GM21423 (cell line): ENCODE data around the gene TM9SF4.
"Not testable (repeated sequence)": the region's sequence is repeated elsewhere in the genome, so short reads cannot be mapped to it uniquely, and the experiment has no call there.

ENCODE experiments used
- ATAC-seq: cut with Tn5 transposase; IDR thresholded peaks from one replicate; pipeline ENCODE4 v1.9.1; 2021; ENCODE audit warnings: mild to moderate bottlenecking, moderate library complexity; ENCODE audit not compliant: unreplicated experiment

TM9SF4 gene

DNA sequence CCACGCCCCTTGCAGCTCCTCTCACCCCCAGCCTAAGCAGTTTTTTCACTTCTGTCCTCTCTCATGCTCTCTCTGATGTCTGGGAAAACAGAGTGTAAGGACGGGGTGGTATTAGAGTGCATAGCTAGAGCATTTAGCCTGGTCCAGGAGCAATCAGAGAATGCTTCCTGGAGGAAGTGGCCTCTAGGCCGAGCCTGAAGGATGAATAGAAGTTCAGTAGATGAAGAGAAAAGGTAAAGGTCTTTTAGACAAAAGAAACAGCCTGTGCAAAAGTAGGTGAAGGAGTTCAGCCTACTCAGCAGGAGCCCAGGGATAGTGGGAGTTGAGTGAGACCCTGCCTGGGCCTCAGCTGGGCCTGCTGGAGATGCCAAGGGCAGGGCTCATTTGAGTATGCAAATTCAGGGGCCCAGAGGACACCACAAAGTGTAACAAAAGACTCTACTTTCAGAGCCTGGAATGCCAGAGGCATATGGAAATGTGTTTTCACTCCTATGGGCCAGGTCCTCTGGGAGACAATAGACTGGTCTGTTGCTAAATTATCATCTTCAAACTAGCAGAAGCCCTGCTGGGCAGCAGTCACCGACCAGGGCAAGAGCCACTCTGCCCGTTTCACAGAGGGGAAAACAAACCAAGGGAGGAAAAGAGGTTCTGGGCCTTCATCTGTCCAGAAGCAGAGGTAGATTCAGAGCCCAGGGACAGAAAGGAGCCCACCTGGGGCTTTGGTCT, 19.7 kb upstream of the TM9SF4 start:
- no peak for ATAC-seq

DNA sequence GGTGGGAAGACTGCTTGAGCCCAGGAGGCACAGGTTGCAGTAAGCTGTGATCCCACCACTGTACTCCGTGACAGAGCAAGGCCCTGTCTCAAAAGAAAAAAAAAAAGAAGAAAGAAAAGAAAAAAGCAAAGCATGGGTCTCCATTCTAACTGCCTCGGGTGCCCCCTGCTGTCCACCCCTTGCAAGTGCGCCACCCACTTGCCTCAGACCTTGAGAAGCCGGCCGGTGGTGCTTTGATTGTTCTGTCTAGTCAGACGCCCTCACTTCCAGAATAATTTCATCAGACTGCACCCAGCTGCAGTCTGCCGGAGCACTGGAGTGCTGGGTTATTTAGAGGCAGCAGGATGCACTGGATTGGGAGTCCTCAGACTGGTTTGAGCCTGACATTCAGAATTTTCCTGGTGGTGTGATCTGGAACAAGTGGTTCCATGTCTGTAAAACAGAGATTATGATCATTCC, 17.6 kb upstream of the TM9SF4 start:
- peak; percentile 49 for ATAC-seq

DNA sequence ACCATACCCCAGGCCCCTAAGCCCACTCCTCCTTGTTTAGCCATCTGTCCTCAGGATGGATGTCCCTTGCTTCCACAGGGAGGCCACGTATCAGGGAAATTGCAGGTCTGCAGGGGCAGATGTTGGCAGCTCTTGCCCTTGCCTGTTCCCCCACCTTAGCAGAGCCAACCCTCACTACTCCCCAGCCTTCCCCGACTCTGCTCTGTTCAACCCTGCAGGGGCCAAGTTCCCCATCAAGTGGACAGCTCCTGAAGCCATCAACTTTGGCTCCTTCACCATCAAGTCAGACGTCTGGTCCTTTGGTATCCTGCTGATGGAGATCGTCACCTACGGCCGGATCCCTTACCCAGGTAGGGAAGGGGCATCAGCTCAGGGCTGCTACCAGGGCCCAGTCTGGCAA, 10.7 kb upstream of the TM9SF4 start:
- ATAC-seq = no peak

DNA sequence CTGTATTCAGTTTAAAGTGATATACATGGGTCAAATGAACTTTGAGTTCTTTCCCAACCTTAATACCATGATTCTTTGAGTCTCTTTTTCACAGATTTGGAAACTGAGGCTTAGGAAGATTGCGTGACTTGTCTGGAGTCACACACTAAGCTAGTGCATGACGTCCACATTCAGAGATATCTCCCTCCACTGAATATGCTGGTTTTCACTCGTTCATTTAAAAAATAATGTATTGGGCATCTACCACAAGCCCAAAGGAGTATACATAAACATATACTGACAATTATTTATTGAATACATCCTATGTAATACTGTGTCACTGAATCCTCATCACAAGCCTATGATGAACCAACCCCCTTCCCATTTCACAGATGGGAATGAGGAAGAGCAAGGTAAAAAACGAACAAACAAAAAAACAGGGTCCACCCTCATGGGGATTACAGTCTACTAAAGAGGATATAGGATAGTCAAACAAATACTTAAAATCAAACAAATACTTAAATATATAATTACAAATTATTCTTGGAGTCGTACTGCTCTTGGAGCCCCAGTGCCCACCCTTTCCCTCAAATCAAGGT, 611 bp upstream of the TM9SF4 start:
- no peak for ATAC-seq

DNA sequence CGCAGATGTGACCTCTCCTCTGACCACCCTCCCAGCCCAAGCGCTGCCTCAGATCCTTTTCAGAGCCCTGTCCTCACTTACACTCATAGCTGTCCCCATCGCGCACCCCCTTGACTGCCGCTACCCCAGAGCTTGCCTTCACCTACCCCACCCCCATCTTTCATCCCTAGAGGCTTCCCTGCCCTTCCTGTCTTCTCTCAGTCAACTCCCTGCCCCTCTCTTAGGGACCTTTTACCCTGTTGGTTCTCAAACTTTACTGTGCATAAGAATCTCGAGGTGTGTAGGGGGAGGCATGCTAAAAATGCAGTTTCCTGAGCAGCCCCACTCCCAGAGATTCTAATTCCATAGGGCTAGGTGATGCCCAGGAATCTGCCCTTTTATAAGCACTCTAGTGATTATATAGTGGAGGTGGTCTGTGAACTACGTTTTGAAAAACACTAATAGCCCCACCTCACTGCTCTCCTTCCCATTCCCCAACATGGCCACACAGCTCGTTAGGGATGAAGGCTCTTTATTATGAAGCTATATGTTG, 725 bp downstream of the TM9SF4 start:
- ATAC-seq = peak; percentile 15

DNA sequence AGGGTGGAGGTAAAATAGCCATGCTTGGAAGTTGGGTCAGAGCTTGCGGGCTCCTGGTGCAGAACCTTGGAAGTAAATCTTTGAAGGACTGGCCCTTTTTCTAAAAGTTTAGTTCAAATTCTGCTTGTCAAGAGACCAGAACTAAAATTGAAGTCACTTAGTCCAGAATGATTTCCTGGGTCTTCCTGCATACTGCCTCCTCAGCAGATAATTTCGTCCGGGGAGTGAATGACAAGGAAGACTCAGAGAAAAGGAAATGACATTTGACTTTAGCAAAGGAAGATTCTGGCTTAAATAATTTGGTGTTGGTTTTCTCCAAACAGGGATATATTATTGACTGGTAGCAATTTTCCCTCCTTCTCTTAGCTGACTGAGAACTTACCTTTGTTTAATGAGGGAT, 1.2 kb downstream of the TM9SF4 start:
- no peak for ATAC-seq

DNA sequence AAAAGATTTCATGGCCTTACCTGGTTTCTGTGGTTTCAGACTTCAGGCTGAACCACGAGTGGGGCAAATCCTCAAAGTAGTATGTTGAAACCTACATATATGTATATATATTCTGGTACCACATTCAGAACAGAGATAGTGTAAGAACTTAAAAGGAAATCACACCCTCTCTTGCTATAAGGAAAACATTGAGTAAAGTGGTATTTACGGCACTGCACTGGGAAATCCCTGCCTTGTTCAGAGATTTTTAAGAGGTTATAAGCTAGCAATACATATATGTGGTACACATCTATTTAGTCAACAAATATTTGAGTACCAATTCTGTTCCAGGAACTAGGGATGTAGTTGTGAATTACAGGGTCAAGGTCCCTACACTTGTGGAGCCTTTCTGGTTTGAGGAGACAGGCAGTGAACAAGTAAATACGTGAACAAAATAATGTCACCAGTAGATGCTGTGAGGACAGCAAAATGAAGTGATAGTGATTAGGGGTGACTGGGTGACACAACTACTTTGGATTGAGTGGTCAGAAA, 1.7 kb downstream of the TM9SF4 start:
- no peak for ATAC-seq

DNA sequence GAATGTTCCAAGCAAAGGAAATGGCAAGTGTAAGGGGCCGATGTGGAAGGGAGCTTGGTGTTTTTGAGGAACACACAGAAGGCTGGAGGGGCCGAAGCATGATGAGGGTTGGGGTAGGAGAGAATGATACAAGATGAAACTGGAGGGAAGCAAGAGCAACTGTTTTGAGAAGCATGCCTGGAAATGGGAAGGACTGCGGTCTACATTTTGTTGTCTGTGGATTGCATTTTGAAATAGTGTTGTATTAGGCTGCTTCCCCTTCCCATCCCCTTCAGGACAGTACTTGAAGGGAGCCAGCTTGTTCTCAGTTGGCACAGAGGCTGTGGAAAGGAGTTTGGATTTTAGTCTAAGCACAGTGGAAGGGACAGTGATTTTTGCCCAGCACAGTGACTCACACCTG, 2.2 kb downstream of the TM9SF4 start:
- no peak for ATAC-seq

DNA sequence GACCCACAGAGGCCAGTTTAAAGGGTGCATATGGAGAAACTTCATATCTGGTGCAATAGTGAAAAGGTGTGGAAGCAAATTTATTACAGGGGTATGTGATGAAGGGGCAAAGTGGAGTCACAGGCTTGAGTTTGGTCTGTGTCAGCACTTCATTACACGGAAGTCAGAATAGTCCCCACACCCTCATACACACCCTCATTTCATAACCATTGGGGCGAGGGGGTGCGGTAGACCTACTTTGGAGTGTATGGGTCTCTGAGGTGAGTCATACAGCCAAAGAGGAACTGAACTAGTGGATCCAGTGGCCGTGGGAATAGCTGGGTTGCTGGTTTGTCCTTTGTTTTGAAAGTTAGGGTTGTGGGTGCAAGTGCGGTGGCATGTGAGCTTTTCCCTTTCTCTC, 3.3 kb downstream of the TM9SF4 start:
- ATAC-seq = no peak

DNA sequence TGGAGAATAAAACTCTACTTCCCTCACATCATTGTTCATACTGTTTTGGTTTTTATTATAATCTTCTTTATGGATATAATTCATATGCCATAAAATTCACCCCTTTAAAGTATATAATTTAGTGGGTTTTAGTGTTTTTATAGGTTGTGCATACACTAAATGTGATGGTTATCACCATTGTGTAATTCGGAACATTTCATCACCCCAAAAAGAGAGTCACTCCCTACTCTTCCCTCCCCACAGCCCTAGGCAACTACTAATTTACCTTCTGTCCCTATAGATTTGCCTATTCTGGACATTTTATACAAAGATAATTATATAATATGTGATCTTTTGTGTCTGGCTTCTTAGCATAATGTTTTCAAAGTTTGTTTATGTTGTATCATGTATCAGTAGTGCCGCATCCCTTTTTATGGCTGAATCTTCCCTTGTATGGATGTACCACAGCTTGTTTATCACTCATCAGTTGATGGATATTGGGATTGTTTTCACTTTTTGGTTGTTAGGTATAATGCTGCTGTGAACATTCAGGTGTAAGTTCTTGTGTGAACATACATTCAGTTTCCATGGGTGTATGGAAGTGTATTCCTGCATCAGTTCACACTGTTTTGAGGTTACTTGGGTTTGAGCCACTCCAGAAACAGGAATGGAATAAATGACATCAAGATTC, 4.2 kb downstream of the TM9SF4 start:
- ATAC-seq = no peak

DNA sequence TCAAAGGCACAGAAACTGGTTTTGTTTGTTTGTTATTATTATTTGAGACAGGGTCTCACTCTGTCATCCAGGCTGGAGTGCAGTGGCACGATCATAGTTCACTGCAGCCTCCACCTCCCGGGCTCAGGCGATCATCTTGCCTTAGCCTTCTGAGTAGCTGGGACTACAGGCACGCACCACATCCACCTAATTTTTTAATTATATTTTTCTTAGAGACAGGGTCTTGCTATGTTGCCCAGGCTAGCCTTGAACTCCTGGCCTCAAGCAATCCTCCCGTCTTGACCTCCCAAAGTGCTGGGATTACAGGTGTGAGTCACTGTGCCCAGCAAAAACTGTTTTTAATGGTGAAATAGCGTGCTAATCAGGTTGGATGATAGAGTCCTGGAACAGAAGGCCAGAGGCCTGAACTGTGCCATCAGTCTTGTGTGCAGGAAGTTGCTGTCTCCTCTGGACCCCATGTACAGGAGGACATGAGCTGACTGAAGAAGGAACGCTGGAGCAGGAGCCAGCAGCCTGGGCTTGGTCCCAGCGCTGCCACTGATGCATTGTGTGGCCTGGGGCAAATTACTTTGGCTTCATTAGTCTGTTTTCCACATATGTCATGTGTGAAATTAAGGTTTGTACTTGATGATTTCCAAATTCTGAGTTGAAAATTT, 4.9 kb downstream of the TM9SF4 start:
- ATAC-seq = no peak

DNA sequence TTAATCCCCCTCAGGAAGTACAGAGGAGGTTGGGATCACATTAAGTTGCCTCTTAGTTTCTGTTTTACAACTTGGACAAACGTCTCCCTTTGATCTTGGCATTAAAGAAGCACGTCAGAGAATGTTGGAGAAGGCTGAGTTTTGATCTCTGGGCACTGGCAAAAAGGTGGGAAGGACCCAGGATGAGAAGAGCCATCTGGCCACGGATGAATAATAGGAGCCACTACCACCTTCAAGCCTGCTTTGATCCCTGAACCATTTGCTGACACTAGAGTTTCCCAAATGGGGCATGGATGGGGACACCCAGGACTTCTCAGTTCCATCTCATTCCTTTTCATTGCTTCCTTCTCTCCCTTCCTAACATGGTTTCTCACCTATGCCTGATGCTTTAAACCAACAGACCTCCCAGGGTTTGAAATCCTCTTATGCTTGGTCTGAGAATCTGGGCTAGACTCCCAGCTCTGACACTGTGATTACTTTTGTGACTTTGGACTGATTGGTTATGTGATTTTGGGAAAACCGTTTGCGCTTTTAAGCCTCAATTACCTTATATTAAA, 5.8 kb downstream of the TM9SF4 start:
- ATAC-seq = no peak

DNA sequence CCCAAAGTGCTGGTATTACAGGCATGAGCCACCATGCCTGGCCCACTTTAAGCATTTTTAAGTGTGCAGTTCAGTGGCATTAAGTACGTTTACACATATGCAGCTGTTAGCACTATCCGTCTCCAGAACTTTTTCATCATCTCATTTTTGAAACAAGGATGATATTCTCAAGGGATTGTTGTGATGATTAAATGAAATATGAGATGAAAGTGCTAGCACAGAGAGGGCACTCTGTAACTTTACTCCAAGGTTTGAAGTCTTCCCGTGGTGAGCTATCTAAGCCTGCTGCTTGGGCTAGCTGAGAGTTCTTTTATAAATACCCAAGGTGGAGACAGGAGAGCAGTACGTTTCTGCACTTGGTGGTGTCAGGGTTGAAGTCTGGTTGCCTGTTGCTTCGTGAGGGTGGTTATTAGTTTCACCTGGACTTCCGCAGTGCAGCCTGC, 6.6 kb downstream of the TM9SF4 start:
- no peak for ATAC-seq

DNA sequence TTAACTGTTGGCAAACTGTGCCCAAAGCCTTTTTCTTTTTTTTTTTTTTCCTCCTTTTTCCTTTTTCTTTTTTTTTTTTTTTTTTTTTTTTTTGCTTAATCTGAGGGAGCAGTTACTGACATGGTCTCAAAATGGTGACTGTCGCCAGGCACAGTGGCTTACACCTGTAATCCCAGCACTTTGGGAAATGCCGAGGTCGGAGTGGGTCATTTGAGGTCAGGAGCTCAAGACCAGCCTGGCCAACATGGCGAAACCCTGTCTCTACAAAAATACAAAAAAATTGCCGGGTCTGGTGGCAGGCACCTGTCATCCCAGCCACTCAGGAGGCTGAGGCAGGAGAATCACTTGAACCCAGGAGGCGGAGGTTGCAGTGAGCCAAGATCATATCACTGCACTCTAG, 7.3 kb downstream of the TM9SF4 start:
- ATAC-seq = not testable (repeated sequence)

DNA sequence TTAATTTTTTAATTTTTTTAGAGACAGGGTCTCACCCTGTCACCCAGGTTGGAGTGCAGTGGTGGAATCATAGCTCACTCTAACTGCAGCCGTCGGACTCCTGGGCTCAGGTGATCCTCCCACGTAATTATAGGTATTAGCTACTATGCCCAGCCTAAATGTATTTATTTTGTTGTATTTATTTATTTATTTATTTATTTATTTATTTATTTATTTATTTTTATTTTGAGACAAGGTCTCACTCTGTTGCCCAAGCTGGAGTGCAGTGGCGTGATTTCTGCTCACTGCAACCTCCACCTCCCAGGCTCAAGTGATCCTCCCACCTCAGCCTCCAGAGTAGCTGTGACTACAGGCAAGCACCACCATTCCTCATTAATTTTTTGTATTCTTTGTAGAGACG, 8.9 kb downstream of the TM9SF4 start:
- not testable (repeated sequence) for ATAC-seq

DNA sequence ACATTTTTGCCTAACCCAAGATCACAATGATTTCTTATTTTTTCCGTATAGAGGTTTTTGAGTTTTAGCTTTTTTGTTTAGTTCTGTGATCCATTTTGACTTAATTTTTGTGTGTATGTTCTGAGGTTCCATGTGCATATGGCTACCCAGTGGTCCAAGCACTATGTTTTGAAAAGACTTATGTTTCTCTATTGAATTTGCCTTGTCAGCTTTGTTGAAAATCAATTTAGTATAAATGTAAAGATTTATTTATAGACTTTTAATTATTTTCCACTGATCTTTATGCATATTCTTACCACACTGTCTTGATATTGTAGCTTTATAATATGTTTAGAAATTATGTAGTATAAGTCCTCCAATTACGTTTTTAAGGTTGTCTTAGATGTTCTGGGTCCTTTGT, 10.2 kb downstream of the TM9SF4 start:
- no peak for ATAC-seq

DNA sequence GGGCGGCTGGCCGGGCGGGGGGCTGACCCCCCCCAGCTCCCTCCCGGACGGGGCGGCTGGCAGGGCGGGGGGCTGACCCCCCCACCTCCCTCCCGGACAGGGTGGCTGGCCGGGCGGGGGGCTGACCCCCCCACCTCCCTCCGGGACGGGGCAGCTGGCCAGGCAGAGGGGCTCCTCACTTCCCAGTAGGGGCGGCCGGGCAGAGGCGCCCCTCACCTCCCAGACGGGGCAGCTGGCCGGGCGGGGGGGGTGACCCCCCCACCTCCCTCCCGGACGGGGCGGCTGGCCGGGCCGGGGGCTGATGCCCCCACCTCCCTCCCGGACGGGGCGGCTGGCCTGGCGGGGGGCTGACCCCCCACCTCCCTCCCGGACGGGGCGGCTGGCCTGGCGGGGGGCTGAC, 12.4 kb downstream of the TM9SF4 start:
- not testable (repeated sequence) for ATAC-seq

DNA sequence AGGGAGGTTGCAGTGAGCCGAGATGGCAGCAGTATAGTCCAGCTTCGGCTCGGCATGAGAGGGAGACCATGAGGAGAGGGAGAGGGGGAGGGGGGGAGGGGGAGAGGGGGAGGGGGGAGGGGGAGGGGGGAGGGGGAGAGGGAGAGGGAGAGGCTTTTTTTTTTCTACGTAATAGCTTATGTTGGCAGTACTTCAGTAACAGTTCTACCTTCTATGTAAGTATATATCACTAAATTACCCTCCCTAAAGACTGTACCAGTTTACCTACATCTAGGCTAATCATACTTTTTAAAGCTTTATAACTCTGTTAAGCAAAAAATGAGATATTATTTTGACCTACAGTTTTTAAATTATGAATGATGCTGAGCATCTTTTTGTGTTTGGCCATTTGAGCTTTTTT, 13.6 kb downstream of the TM9SF4 start:
- ATAC-seq = no peak

DNA sequence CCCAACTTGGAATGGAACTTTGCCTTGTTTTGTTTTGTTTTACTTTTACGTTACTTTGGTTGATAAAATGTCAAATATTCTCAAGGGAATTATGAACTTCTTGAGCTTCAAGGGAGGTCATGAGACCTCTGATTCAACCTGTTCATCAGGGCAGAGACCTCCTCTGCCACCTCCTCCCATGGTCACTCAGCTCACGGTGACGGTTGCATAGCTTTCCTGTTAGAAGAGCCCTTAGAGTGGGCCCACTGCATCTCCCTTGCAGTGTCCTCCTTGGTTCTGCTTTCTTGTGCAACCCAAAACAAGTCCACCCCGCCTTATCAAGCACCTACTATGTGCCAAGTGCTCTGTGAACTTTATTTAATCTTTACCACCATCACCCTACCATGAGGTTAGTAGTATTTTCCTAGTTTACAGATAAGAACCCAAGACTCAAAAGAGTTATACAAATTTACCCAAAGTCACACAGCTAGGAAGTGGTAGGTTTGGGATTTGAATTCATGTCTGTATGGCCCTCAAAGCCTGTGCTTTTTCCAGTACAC, 15.5 kb downstream of the TM9SF4 start:
- no peak for ATAC-seq

DNA sequence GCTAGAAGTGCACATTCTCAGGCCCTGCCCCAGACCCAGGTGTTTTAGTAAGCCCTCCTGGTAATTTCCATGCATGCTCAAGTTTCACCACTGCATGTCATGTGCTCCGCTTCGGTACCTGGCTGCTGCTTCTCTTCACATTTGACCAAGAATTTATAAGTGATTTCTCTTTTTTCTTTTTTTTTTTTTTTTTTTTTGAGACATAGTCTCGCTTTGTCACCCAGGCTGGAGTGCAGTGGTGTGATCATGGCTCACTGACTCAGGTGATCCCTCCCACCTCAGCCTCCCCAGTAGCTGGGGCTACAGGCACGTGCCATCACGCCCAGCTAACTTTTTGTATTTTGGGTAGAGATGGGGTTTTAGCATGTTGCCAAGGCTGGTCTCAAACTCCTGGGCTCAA, 16.0 kb downstream of the TM9SF4 start:
- no peak for ATAC-seq

DNA sequence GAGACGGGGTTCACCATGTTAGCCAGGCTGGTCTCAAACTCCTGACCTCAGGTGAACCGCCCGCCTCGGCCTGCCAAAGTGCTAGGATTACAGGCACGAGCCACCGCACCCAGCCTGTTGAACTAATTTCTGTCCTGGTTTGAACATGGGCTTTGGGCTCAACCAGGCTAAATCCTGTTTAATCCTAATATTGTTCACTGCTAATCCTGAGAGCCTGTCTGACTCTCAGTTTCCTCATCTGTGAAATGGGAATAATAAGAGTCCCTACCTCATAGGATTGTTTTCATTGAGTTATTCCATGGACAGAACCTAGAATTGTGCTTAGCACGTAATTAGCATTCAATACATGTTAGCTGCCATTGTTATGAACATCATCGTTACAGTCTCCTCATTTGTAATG, 17.4 kb downstream of the TM9SF4 start:
- no peak for ATAC-seq
